GM18511 (cell line): ENCODE data around the gene MICAL3.

Experiments
- ATAC-seq: cut with Tn5 transposase; IDR thresholded peaks from one replicate; pipeline ENCODE4 v1.9.1; 2021; ENCODE audit warnings: mild to moderate bottlenecking, moderate library complexity; ENCODE audit not compliant: unreplicated experiment

The MICAL3 gene

DNA sequence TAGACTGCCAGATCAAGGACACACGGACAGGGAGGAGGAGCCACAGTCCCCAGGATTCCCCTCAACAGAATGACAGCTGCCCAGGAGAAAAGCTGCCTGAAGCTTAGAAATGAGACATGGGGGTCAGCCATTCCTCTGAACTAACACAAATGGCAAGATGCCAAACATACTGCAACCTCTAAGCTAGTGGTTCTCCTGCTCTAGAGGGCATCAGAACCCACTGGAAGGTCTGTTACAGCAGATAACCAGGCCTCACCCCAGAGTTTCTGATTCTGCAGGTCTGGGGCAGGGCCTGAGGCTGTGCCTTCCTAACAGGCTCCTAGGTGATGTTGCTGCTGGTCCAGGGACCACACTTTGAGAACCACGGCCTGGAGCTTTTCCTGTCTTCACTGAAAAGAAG, 221.5 kb downstream of the MICAL3 start:
- no peak for ATAC-seq

- ATAC-seq = no peak
Measured at GRCh38 chr22:17802411-17802810, 221.9 kb downstream of the MICAL3 start.

- peak; percentile 50 for ATAC-seq
Measured at GRCh38 chr22:17797721-17798559, 226.4 kb downstream of the MICAL3 start.

GRCh38 chr22:17796695-17797094, 227.7 kb downstream of the MICAL3 start:
- no peak for ATAC-seq

- ATAC-seq = no peak
Measured at GRCh38 chr22:17795661-17796548, 228.5 kb downstream of the MICAL3 start.

- no peak for ATAC-seq
Measured at GRCh38 chr22:17794726-17795542, 229.4 kb downstream of the MICAL3 start.

GRCh38 chr22:17792854-17793434, 231.4 kb downstream of the MICAL3 start:
- ATAC-seq = no peak

- ATAC-seq = no peak
Measured at GRCh38 chr22:17792299-17792698, 232.1 kb downstream of the MICAL3 start.

DNA sequence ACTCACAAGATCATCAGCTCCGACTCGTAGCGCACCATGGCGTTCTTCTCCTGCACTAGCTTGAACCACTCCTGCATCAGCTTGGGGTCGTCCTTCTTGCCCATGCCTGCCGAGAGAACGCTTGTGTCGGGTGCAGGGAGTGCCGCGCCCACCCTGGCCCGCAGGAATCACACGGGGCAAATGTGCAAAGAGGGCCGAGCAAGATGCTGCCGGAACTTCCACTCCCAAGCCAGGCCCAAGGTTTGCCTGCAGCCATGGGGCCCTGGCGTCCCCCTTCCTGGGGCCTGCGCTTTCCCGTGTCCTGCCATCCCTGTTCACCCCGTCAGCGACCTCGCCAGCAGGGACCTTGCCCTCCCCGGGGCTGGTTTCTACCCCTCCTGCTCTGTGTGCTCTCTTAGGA, 233.2 kb downstream of the MICAL3 start:
- ATAC-seq = no peak

DNA sequence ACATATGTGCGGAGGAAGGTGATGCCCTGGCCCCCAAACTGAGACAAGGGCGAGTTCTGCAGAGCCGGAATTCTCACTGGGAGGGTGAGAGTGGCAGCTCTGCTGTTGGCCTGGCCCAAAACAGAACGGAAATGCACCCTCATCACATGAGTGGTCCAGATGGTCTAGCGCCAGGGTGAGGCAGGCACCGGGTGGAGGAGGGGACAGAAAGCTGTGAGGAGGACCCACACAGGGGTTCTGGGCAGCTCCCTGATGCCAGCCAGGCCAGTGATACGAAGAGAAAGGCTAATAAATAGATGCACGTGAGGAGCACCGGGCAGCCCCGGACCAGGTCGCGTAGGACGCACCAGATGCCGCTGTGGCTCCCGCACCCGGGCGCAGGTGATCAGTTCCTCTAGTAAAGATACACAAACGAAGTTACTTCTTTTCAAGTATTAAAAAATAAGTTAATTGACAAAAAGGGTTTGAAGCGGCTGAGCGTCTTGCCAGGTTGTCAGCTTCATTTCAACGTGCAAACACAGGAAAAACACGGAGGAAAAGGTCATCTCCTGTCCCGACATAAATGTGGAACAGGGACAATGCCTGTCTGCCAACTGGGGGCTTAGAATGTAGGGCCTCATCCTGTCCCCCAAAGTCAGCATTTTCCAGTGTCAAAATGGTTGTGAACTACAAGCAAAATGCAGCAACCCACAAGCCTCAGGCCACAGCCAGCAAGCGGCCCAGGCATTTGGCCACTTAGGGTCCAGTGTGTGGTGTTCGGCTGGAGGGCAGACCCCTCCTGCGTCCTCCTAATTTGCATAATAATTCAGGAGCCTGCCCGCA, 234.8 kb downstream of the MICAL3 start:
- no peak for ATAC-seq

DNA sequence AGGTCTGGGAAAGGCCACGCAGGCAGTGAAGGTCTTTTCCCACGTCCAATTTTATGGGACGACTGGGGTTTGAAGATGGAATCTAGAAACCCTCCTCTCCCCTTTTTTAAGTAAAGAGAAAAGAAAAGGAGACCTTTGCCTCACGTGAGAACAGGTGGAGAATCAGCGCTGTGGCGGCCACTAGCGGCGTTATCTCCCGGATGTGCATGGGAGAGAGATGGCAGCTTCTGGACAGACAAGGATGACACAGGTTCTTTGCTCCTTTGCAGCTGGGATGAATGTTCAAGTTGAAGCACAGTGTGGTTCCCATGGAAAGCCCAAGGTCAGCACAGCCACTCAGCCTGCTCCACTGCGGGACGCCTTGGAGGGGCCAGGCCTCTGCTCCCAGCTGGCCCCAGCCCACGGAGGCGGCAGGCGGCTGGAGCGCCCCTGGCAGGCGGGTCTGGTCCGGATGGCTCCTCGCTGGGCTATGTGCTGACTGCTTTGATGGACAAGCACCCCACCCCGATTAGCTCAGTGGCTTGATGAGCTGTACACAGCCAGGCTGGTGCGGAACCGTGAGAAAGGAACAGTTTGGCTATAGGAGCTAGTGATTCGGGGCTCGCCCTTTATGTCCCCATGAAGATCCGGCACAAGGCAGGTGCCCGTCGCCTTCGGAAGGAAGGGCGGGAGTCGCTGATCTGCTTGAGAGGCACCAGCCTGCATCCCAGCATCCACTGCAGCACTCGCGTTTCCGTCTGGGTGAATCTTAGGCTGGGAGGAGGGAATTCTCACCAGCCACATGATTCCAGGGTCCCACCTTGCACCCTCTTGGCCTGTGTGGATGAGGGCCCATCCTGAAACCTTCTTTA, 235.6 kb downstream of the MICAL3 start:
- ATAC-seq = no peak

- ATAC-seq = no peak
Measured at GRCh38 chr22:17787716-17788330, 236.5 kb downstream of the MICAL3 start.

DNA sequence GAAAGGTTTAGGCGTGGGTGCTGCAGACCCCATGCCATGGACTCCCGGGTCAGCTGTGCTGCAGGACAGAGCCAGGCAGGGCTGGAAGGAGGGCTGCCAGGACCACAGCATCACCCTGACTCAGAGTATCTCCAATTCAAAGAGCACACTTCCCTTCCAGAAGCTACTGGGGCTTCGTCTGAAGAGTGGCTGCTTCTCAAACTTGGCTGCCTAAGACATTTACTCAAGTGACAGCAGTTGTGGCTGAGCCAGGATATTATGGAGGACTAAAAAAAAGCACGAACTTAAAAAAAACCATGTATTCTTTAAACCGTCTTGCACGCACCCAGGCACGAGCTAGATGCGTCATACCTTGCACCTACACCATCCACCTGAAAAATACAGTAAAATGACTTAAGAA, 237.1 kb downstream of the MICAL3 start:
- ATAC-seq = no peak

DNA sequence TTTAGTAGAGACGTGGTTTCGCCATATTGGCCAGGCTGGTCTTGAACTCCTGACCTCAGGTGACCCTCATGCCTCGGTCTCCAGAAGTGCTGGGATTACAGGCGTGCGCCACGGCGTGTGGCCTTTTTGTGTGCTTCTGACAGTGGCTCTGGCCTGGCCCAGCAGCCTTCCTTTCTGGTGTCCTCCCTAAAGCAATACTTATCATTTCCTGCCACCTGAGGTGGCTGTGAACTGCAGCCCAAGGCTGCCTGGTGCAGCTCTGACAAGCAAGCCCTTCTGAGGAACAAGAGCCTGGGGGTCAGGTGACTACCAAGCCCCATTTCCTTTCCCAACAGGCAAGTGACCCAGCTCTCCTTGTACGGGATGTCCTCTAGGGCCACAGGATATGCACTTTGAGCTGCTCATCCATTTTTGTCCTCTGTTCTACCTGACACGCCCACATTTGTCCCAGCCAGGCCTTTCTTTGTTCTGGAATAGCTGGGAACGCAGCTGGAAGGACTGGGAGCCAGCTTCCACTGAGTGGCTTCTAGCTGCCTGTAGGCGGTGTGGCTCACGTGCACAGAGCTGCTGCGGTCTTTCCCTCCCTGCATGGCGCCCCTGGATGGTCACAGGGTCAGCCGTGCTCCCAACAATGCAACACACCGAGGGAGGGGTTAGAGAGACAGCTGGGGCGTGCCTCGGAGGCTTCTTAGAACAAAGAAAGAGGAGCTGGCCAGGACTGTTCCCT, 237.8 kb downstream of the MICAL3 start:
- ATAC-seq = no peak

DNA sequence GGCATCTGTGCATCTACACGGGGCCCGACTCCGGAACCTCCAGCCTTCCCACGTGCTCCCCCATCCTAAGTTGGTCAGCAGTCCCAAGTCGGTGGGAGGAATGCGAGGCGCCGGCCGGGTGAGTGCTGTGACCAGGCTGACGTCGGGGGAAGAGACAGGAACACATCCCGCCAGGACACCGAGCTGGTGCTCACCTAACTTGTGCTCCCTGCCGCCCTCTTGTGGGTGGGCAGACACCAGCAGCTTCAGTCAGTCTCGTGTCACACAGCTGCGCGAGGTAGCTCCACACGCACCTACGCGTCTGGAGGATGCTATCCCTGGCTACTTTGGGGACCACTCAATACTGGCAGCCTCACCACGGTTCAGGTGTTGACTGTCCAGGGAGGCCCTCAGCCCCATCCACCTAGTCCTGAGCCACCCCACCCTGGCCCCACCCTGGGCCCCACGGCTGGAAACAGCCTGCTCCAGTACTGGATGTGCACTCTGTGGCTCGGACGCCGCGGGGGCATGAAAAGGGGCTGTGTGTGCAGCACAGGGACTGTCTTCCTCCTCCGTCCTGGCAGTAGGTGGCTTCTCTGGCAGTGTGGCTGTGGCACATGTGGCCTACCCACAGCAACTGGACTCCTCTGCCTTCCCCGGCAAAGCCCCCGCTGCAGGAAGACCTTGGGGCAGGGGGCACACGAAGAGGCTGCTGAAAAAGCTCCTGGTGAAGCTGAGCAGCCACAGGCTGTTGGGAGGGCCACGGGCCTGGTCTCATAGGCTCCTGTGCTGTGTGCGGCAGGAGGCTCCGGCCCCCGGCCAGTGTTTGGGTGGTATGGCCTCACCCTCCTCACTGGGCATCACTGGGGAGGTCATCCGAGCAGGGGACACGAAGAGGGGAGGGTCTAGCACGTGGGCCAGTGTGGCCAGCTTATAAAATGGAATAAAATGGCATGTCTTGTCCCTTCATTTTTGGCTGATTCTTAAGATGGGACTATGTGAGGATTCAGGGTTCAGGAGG, 238.9 kb downstream of the MICAL3 start:
- no peak for ATAC-seq

- no peak for ATAC-seq
Measured at GRCh38 chr22:17784776-17785175, 239.6 kb downstream of the MICAL3 start.
